Upper lobe of left lung (tissue), 6 donors: ENCODE data around the gene CCDC183. TPM values are rescaled to one million over a fixed set of nuclear protein-coding genes. Genes with fewer than 3 reads are reported as not detected.
"Not testable (repeated sequence)": the region's sequence is repeated elsewhere in the genome, so short reads cannot be mapped to it uniquely, and the experiment has no call there.

Source experiments
- ATAC-seq, 2 donors: fragments of 200-7000 bp; cut with Tn5 transposase; one replicate each; pipeline ENCODE4 v1.9.1; 2022; ENCODE audit warnings: mild to moderate bottlenecking in 2 of 2, moderate library complexity in 2 of 2; ENCODE audit not compliant: low FRiP score in 2 of 2
- DNase-seq, 2 donors: peaks; one replicate each; pipeline ENCODE4 v3.0.0-alpha.2; 2019 to 2020
- H3K27ac ChIP-seq, 4 donors: fragments of 200-600 bp; sonication (generic); one replicate each; pipeline ENCODE4 v1.5.1; 2016 to 2019
- H3K27me3 ChIP-seq, 4 donors: fragments of 200-600 bp; sonication (generic); one replicate each; pipeline ENCODE4 v1.5.1; 2017 to 2019
- H3K36me3 ChIP-seq, 4 donors: fragments of 200-600 bp; sonication (generic); one replicate each; pipeline ENCODE4 v1.5.1; 2016 to 2019
- H3K4me1 ChIP-seq, 4 donors: fragments of 200-600 bp; sonication (generic); one replicate each; pipeline ENCODE4 v1.5.1; 2018 to 2019
- H3K4me3 ChIP-seq, 4 donors: fragments of 200-600 bp; sonication (generic); one replicate each; pipeline ENCODE4 v1.5.1; 2017 to 2019; ENCODE audit warnings: mild to moderate bottlenecking in 2 of 4, moderate library complexity in 1 of 4
- H3K9me3 ChIP-seq, 4 donors: fragments of 200-600 bp; sonication (generic); one replicate each; pipeline ENCODE4 v1.5.1; 2018 to 2019
- CTCF ChIP-seq, 6 experiments: fragments of 450-650 bp in 4 of 6; fragments of 200-600 bp in 2 of 6; sonication (generic) in 2 of 6; IDR thresholded peaks; one replicate each; pipeline ENCODE4 v1.5.1; 2016 to 2019; ENCODE audit warnings: antibody characterized with exemption in 6 of 6
- EP300 ChIP-seq, 4 donors: sonication (generic); formaldehyde crosslinking; IDR thresholded peaks; one replicate each; pipeline ENCODE4 v1.5.1; 2017; ENCODE audit warnings: antibody characterized with exemption in 4 of 4, control low read depth in 2 of 4
- POLR2A ChIP-seq, 4 donors: fragments of 450-650 bp; IDR thresholded peaks; one replicate each; pipeline ENCODE4 v1.5.1; 2016 to 2017; ENCODE audit warnings: antibody characterized with exemption in 4 of 4, mild to moderate bottlenecking in 2 of 4
- POLR2AphosphoS5 ChIP-seq, 2 donors: sonication (generic); formaldehyde crosslinking; IDR thresholded peaks; one replicate each; pipeline ENCODE4 v1.5.1; 2017; ENCODE audit warnings: antibody characterized with exemption in 2 of 2
- WGBS, 2 donors: methylation state at CpG; one replicate each; pipeline ENCODE4 v1.1.5; 2017 to 2018; 5-methylcytosine and 5-hydroxymethylcytosine counted together
- total RNA-seq, 6 donors: library from RNA; depleted of rRNA in 4 of 6; stranded (reverse); fragments of >200 nt in 4 of 6; gene quantifications; one replicate each; pipeline versions ENCODE4 v1.1.0 to v1.2.1, GENCODE V29; 2016 to 2021
- donor health status: DM: no; HTN: no; CAD: no; lungs with moderate emphysema.
- donor health status: DM: no; HTN: yes; CAD: no; lungs with severe emphysema.

Gene CCDC183
- total RNA-seq, 6 donors from 2014 or later, result 1.9 to 130 (median 6.6) TPM

GRCh38 chr9:136840877-136841645 lies 44.9 kb downstream of the CCDC183 start:
- H3K9me3 ChIP-seq, result no peaks in the 10 kb centered on the region
- no peak overlapping the region for H3K27ac ChIP-seq
- peaks cover 0 to 25% (median 20%) of the 10 kb centered on the region in 4 donors for H3K27me3 ChIP-seq
- ATAC-seq (no peak), DNase-seq (peak in 1 of 2 donors; percentile 81)
- 68 to 79% methylated on average over 11 to 25 of the region's 28 CpGs for WGBS, 2 donors
- TF ChIP-seq EP300 (IDR thresholded peaks at IDR 0.05) (no peak), CTCF (IDR thresholded peaks at IDR 0.05) (no peak), POLR2AphosphoS5 (IDR thresholded peaks at IDR 0.05) (no peak), POLR2A (IDR thresholded peaks at IDR 0.05) (no peak)
- peaks cover 0 to 49% (median 31%) of the 10 kb centered on the region in 4 donors for H3K36me3 ChIP-seq
- H3K4me3 ChIP-seq, result no peak overlapping the region
- H3K4me1 ChIP-seq, result peaks cover 32 to 48% (median 38%) of the 10 kb centered on the region in 4 donors

GRCh38 chr9:136841646-136842379 lies 45.7 kb downstream of the CCDC183 start:
- WGBS, 2 donors, result 50 to 82% methylated on average over 6 to 11 of the region's 16 CpGs
- H3K9me3 ChIP-seq, H3K27ac ChIP-seq, ATAC-seq, DNase-seq: not testable (repeated sequence)
- H3K4me1 ChIP-seq, result peaks cover 36 to 56% (median 44%) of the 10 kb centered on the region in 4 donors
- peaks cover 0 to 32% (median 27%) of the 10 kb centered on the region in 4 donors for H3K27me3 ChIP-seq
- peaks cover 0 to 42% (median 30%) of the 10 kb centered on the region in 4 donors for H3K36me3 ChIP-seq
- H3K4me3 ChIP-seq, result peak overlapping the region in 3 of 4 donors; percentile 39 to 55 (median 46)

- peaks cover 43 to 62% (median 51%) of the 10 kb centered on the region in 4 donors for H3K4me1 ChIP-seq
- peak; percentile 71 to 91 for DNase-seq
- H3K36me3 ChIP-seq, result peaks cover 0 to 39% (median 27%) of the 10 kb centered on the region in 4 donors
- peak within 1 kb of the TSS in 2 of 4 donors; percentile 4 to 20 for H3K27ac ChIP-seq
- H3K4me3 ChIP-seq, result peak within 1 kb of the TSS; percentile 39 to 55 (median 43)
- peaks cover 0 to 39% (median 33%) of the 10 kb centered on the region in 4 donors for H3K27me3 ChIP-seq
- WGBS, 2 donors, result 0 to 1% methylated on average over 8 to 20 of the region's 27 CpGs
- peak; percentile 86 to 88 for ATAC-seq
- H3K9me3 ChIP-seq, result not testable (repeated sequence)
- TF ChIP-seq POLR2AphosphoS5 (IDR thresholded peaks at IDR 0.05), result peak in 1 of 2 donors; percentile 25
- TF ChIP-seq CTCF (IDR thresholded peaks at IDR 0.05), result peak; percentile 84 to 91 (median 87)
Observed at GRCh38 chr9:136842380-136842948, 46.3 kb downstream of the CCDC183 start, which contains the start of gene AJM1. Gene AJM1 (plus strand): TSS chr9:136842478. CDS start chr9:136844415, 1,937 bp downstream.

- H3K4me3 ChIP-seq, result peak overlapping the region in 3 of 4 donors; percentile 39 to 55 (median 46)
Observed at GRCh38 chr9:136843159-136843800, 47.1 kb downstream of the CCDC183 start.

More at GRCh38 chr9:136843159-136843800, 47.1 kb downstream of the CCDC183 start:
- peaks cover 0 to 39% (median 38%) of the 10 kb centered on the region in 4 donors for H3K27me3 ChIP-seq
- peak in 1 of 2 donors; percentile 73 for DNase-seq
- peaks cover 0 to 32% (median 23%) of the 10 kb centered on the region in 4 donors for H3K36me3 ChIP-seq
- not testable (repeated sequence) for H3K9me3 ChIP-seq, ATAC-seq
- peaks cover 51 to 70% (median 58%) of the 10 kb centered on the region in 4 donors for H3K4me1 ChIP-seq
- peak overlapping the region in 1 of 4 donors; percentile 20 for H3K27ac ChIP-seq
- 7% methylated on average over 5 of the region's 21 CpGs; no CpG with 5 or more reads in 1 of the 2 donors for WGBS, 2 donors
